NCI-H1436 treated with DMSO at 0.1 percent for 48 hours (cell line): ENCODE results near the gene SLC39A11.

ENCODE experiments used
- DNase-seq: peaks from one replicate; lab custom pipeline; 2025; lab: John Stamatoyannopoulos, UW

SLC39A11 gene

DNA sequence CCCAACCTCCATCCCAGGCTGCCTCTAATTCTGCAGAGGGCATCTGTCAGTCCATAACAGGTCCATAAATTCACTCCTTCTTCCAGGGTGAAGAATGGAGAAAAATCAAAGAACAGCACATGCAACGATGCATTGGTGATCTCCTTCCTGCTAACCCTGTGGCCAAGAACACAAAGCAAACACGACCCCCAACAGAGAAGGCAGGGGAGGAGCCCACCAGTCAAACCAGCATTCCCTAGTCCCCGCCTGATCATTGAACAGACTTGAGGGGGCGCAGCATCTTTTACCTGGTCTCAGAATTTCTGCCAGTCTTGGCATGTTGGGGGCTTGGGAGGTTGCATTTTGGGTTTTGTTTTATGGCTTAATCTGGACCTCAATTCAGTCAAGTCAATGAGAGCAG, 476.0 kb downstream of the SLC39A11 start:
- no peak for DNase-seq

DNA sequence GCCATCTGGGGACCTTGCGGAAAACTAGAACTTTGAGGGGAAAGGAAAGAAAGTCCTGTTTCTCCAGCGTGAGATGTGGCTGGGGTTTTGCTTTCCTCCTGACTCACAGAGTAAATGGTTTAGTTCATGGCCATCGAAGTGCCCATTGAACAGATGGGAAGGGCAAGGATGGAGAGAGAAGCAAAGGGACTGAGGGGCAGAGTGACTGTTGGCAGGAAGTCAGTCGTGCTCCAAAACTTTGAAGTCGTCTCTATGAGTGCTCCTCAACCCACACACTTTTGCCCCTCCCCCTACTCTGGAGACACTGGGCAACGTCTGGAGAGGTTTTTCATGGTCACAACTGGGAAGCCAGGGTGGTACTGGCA, 476.9 kb downstream of the SLC39A11 start:
- DNase-seq, result no peak

GRCh38 chr17:72614871-72615626, 477.4 kb downstream of the SLC39A11 start:
- DNase-seq, result no peak

GRCh38 chr17:72614476-72614870, 478.0 kb downstream of the SLC39A11 start:
- DNase-seq, result no peak

DNA sequence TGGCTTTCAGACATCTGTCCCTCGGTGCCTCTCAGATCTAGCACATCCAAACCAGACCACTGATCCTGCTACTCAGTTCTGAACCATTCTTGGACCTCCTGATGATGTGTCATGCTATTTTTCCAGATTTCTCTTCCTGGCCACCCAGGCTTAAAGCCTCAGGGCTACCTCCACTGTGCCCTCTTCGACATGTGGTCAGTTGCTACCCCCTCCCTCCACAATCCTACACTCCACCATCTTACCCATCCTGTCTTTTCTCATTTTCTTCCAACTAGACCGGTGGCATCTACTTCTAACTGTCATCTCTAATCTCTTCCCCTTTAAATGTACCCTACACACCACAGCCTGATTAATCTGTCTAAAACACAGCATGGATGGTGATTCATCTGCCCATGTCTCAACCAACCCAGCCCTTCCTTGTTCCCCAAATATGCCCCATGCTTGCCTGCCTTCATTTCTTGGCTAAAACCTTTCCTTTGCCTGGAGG, 478.6 kb downstream of the SLC39A11 start:
- no peak for DNase-seq

- DNase-seq, result no peak
These were observed 479.1 kb downstream of the SLC39A11 start for GRCh38 chr17:72613396-72613795.

DNA sequence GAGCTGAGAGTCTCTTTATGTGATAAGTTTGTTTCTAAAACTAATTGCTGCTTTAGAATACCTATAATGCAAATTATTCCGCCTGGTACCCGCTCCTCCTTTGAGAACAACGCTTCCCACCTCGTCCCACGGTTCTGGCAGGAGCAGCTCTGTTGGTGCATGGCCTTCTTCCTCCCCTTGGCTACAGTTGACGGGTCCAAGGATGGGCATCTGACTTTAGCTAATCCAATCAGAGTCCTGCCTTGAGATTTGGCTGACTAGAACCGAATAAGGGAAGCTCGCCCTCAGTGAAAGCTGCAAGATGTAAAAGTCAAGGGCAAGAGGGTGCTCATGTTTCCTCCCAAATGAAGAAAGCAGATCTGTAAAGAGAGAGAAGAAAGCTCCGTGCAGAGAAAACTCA, 481.3 kb downstream of the SLC39A11 start:
- no peak for DNase-seq

DNA sequence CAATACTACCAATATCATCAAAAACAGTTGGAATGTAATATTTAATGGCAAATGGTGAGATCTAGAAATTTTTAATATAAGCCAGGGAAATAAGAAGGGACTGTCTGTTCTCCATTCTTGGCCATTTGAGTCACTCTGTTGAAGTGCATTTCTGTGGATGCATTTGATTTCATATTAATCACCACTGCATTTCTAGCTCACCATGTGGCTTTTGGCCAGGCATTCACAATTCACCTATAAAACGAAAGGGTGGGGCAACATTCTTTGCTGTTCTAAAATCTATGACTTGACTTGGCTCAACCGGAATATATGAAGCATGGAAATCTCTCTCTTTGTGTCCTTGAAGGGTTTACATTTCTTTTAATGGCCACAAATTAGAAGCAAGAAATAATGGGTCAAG, 483.0 kb downstream of the SLC39A11 start:
- no peak for DNase-seq

DNA sequence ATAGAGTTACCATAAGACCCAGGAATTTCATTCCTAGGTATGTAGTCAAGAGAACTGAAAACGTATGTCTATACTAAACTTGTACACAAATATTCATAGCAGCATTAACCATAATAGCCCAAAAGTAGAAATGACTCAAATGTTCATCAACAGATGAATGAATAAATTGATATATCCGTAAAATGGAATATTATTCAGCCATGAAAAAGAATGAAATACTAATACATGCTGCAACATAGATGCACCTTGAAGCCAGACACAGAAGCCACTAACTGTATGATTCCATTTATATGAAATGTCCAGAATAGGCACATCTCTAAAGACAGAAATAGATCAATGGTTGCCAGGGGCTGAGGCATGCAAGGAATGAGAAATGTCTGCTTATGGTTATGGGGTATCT, 484.1 kb downstream of the SLC39A11 start:
- no peak for DNase-seq

DNA sequence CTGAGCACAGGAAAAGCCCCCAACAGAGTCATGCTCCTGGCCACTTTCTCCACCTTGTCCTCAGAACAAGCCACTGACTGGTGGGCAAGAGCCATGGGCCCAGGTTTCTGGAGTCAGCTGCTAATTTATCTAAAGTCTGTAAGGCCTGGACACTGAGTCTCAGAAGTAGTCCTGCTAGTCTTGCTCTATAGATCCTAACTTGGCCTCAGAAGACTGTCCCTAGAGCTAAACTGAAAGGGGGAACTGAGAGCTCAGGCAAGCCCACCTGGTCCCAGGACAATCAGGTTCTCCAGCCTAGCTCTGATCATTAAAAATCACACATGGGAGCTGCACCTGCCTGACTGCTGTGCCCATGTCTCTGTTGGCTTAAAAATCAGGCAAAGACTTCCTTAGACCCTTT, 485.8 kb downstream of the SLC39A11 start:
- no peak for DNase-seq

DNA sequence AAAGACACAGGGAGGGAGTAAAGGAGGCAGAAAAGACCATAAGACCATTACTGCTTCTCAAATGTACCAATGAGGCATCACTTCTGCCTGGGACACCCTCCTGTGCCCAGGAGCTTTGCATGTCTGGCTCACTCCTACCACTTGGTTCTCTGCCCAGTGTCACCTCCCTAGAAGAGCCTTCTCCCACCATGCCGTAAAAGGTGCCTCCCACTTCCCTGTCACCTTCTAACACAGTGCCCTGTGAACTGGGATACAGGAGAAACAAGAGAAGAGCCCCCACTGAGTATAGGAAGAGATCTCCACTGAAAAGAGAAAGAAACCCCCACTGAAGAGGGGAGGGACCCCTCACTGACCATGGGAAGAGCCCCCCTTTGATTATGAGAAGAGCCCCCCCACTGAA, 486.9 kb downstream of the SLC39A11 start:
- DNase-seq, result no peak

- DNase-seq, result no peak
These were observed 488.0 kb downstream of the SLC39A11 start for GRCh38 chr17:72604518-72604917.

- no peak for DNase-seq
These were observed 488.9 kb downstream of the SLC39A11 start for GRCh38 chr17:72603420-72604242.

- no peak for DNase-seq
These were observed 489.7 kb downstream of the SLC39A11 start for GRCh38 chr17:72602517-72603419.

GRCh38 chr17:72600934-72601333, 491.6 kb downstream of the SLC39A11 start:
- no peak for DNase-seq

- no peak for DNase-seq
These were observed 492.6 kb downstream of the SLC39A11 start for GRCh38 chr17:72599891-72600290.

- no peak for DNase-seq
These were observed 493.8 kb downstream of the SLC39A11 start for GRCh38 chr17:72598695-72599094.

DNA sequence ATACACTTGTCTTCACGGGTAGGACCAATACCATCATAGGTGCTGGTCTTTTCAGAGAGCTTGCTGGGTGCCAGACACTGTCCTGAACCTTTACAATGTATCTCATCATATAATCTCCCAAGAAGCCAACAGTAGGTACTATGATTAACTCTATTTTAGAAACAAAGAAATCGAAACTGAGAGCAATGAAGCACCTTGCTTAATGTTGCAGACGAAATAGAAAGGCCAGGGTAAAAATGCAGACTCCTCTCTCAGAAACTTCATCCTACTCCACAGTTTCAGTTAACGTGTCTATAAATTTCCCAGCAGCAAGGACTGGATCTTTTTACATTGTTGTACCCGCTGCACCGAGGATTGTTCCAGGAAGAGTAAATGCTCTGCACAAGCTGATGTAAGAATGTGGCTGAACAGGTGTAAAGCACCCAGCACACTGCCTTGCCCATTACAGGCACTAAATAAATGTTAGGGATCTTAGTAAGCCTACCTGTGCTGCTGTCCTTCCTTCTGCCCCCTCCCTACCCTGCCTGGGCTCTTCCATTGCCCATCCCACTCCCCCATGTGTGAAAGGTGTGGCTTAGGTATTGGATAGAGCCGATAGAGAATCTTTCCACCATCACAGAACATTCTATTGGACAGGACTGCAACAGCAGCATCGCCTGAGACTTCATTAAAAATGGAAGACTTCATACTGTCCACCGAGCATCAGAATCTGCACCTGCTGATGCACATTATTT, 495.0 kb downstream of the SLC39A11 start:
- no peak for DNase-seq
